ENCODE results near the gene RANGAP1. TPM values are rescaled to one million over a fixed set of nuclear protein-coding genes. Genes with fewer than 3 reads are reported as not detected.

RANGAP1 gene
- total RNA-seq, 6 experiments from 2014 or later, result 27.4 to 56.3 (median 37.6) TPM

- no peak overlapping the region for H3K4me3 ChIP-seq
- intact Hi-C loops (cut with DNase I), result loop anchor here in 1 of 2 donors (10.0 kb wide), 1 partner anchor 46 kb away; no protein-coding TSS in a partner anchor
- peaks cover 0 to 19% (median 10%) of the 10 kb centered on the region in 4 donors for H3K36me3 ChIP-seq
- 93% methylated on average over 6 of the region's 9 CpGs for WGBS (ENCODE audit: insufficient coverage, low coverage, low lambda C conversion rate, missing lambda C conversion rate)
- peaks cover 0 to 29% (median 14%) of the 10 kb centered on the region in 4 donors for H3K4me1 ChIP-seq
- ATAC-seq (no peak), DNase-seq (no peak)
- no peaks in the 10 kb centered on the region for H3K27me3 ChIP-seq
- H3K27ac ChIP-seq, result no peak overlapping the region
- TF ChIP-seq CTCF (IDR thresholded peaks at IDR 0.05) (no peak), POLR2A (IDR thresholded peaks at IDR 0.05) (no peak)
- H3K9me3 ChIP-seq, result no peaks in the 10 kb centered on the region
Observed at GRCh38 chr22:41230401-41230785, 55.6 kb downstream of the RANGAP1 start.

GRCh38 chr22:41229730-41230400 is 56.1 kb downstream of the RANGAP1 start:
- Histone ChIP-seq H3K36me3 (peaks cover 0 to 25% (median 12%) of the 10 kb centered on the region in 4 donors), H3K9me3 (no peaks in the 10 kb centered on the region), H3K4me3 (no peak overlapping the region), H3K4me1 (peaks cover 0 to 24% (median 11%) of the 10 kb centered on the region in 4 donors), H3K27me3 (no peaks in the 10 kb centered on the region), H3K27ac (no peak overlapping the region)
- intact Hi-C loops (cut with DNase I), result loop anchor here in 1 of 2 donors (10.0 kb wide), 1 partner anchor 45 kb away; no protein-coding TSS in a partner anchor
- ATAC-seq (peak in 1 of 4 donors; percentile 9), DNase-seq (no peak)
- 71% methylated on average over 6 of the region's 17 CpGs for WGBS (ENCODE audit: insufficient coverage, low coverage, low lambda C conversion rate, missing lambda C conversion rate)
- TF ChIP-seq POLR2A (IDR thresholded peaks at IDR 0.05) (no peak), CTCF (IDR thresholded peaks at IDR 0.05) (no peak)

GRCh38 chr22:41229215-41229614 is 56.8 kb downstream of the RANGAP1 start:
- ATAC-seq (no peak), DNase-seq (no peak)
- peaks cover 0 to 25% (median 12%) of the 10 kb centered on the region in 4 donors for H3K36me3 ChIP-seq
- H3K9me3 ChIP-seq, result no peaks in the 10 kb centered on the region
- TF ChIP-seq CTCF (IDR thresholded peaks at IDR 0.05) (no peak), POLR2A (IDR thresholded peaks at IDR 0.05) (no peak)
- WGBS (ENCODE audit: insufficient coverage, low coverage, low lambda C conversion rate, missing lambda C conversion rate), result 73% methylated on average over 1 of the region's 6 CpGs
- no peaks in the 10 kb centered on the region for H3K27me3 ChIP-seq
- H3K4me1 ChIP-seq, result peaks cover 0 to 19% (median 8%) of the 10 kb centered on the region in 4 donors
- H3K4me3 ChIP-seq, result no peak overlapping the region
- intact Hi-C loops (cut with DNase I), result no loop called here
- no peak overlapping the region for H3K27ac ChIP-seq

- no peak for DNase-seq
- H3K9me3 ChIP-seq, result no peaks in the 10 kb centered on the region
- no peak overlapping the region for H3K27ac ChIP-seq
- H3K36me3 ChIP-seq, result peaks cover 0 to 27% (median 12%) of the 10 kb centered on the region in 4 donors
- no peak for TF ChIP-seq CTCF (IDR thresholded peaks at IDR 0.05)
- TF ChIP-seq POLR2A (IDR thresholded peaks at IDR 0.05), result no peak
- no peaks in the 10 kb centered on the region for H3K27me3 ChIP-seq
- H3K4me3 ChIP-seq, result no peak overlapping the region
- WGBS (ENCODE audit: insufficient coverage, low coverage, low lambda C conversion rate, missing lambda C conversion rate), result 86% methylated on average over 10 of the region's 26 CpGs
- intact Hi-C loops (cut with DNase I), result no loop called here
- ATAC-seq, result peak in 3 of 4 donors; percentile 24 to 28 (median 25)
- peaks cover 0 to 38% (median 18%) of the 10 kb centered on the region in 4 donors for H3K4me1 ChIP-seq
Observed at GRCh38 chr22:41226723-41227655, 59.0 kb downstream of the RANGAP1 start.

Data from right lobe of liver (tissue), 6 donors.